CD14-positive monocyte (primary cell): ENCODE data around the gene STAM. TPM values are rescaled to one million over a fixed set of nuclear protein-coding genes. Genes with fewer than 3 reads are reported as not detected.

Experiments used
- DNase-seq, 3 donors: peaks; one replicate each; pipeline ENCODE4 v3.0.0-alpha.2; 2011 to 2022
- H2AFZ ChIP-seq: 2 replicates; pipeline ENCODE4 v1.6.0; 2012; ENCODE audit warnings: mild to moderate bottlenecking, low read depth, low read length, inconsistent platforms; ENCODE audit not compliant: insufficient read depth, poor library complexity, severe bottlenecking
- H3K27ac ChIP-seq, 2 donors: 1 replicate in 1 of 2; 2 replicates in 1 of 2; pipeline ENCODE4 v1.5.1; 2012 to 2013; ENCODE audit warnings: low read length in 2 of 2, control low read depth in 1 of 2, inconsistent platforms in 1 of 2, low read depth in 1 of 2, mild to moderate bottlenecking in 1 of 2
- H3K27me3 ChIP-seq, 2 donors: one replicate each; pipeline versions ENCODE4 v1.6.0 to v1.6.1; 2011 to 2013; ENCODE audit warnings: low read length in 2 of 2; ENCODE audit not compliant: control insufficient read depth in 2 of 2, insufficient read depth in 2 of 2
- H3K36me3 ChIP-seq, 2 donors: replicated peaks in 1 of 2; 1 replicate in 1 of 2; 2 replicates in 1 of 2; pipeline versions ENCODE4 v1.5.1 to v1.6.1; 2012 to 2013; ENCODE audit warnings: low read length in 2 of 2, control low read depth in 1 of 2, inconsistent platforms in 1 of 2, mild to moderate bottlenecking in 1 of 2; ENCODE audit not compliant: insufficient read depth in 2 of 2, control insufficient read depth in 1 of 2
- H3K4me1 ChIP-seq, 2 donors: 1 replicate in 1 of 2; 2 replicates in 1 of 2; pipeline versions ENCODE4 v1.5.1 to v1.6.1; 2012 to 2013; ENCODE audit warnings: low read length in 2 of 2, control low read depth in 1 of 2, inconsistent platforms in 1 of 2, mild to moderate bottlenecking in 1 of 2, moderate library complexity in 1 of 2; ENCODE audit not compliant: insufficient read depth in 2 of 2, control insufficient read depth in 1 of 2
- H3K4me2 ChIP-seq: replicated peaks from 2 replicates; pipeline ENCODE3; 2012; ENCODE audit warnings: low read length, moderate library complexity, mild to moderate bottlenecking; ENCODE audit not compliant: poor library complexity, severe bottlenecking; ENCODE audit errors: extremely low read depth
- H3K4me3 ChIP-seq, 3 experiments: fragments of 200-600 bp in 1 of 3; sonication (generic) in 1 of 3; replicated peaks in 1 of 3; 1 replicate in 2 of 3; 2 replicates in 1 of 3; pipeline ENCODE4 v1.5.1; 2011 to 2013; ENCODE audit warnings: low read length in 3 of 3, mild to moderate bottlenecking in 3 of 3, control low read depth in 2 of 3, low read depth in 2 of 3, inconsistent platforms in 1 of 3, moderate library complexity in 1 of 3
- H3K79me2 ChIP-seq: 2 replicates; pipeline ENCODE4 v1.6.0; 2012; ENCODE audit warnings: mild to moderate bottlenecking, control low read depth, inconsistent platforms, low read length, moderate library complexity; ENCODE audit not compliant: insufficient read depth
- H3K9ac ChIP-seq: 2 replicates; pipeline ENCODE4 v1.6.0; 2017; ENCODE audit warnings: low read length, mild to moderate bottlenecking; ENCODE audit not compliant: insufficient read depth, poor library complexity, severe bottlenecking
- H3K9me3 ChIP-seq, 2 donors: replicated peaks in 1 of 2; 1 replicate in 1 of 2; 2 replicates in 1 of 2; pipeline versions ENCODE4 v1.5.1 to v1.6.1; 2012 to 2013; ENCODE audit warnings: low read length in 2 of 2, control low read depth in 1 of 2; ENCODE audit not compliant: control insufficient read depth in 1 of 2, insufficient read depth in 1 of 2
- H4K20me1 ChIP-seq: 2 replicates; pipeline ENCODE4 v1.6.0; 2012; ENCODE audit warnings: mild to moderate bottlenecking, low read length, control low read depth, moderate library complexity; ENCODE audit not compliant: insufficient read depth
- H3K27ac Mint-ChIP-seq, 7 donors: one replicate each; pipeline ENCODE4 v1.8.0; 2020; ENCODE audit warnings: mild to moderate bottlenecking in 7 of 7, mixed read lengths in 7 of 7, moderate library complexity in 6 of 7, inconsistent platforms in 2 of 7
- H3K27me3 Mint-ChIP-seq, 3 donors: one replicate each; pipeline ENCODE4 v1.8.0; 2021 to 2022; ENCODE audit warnings: low read depth in 3 of 3, mild to moderate bottlenecking in 3 of 3, mixed read lengths in 3 of 3, moderate library complexity in 3 of 3, inconsistent platforms in 1 of 3
- H3K36me3 Mint-ChIP-seq, 2 donors: one replicate each; pipeline ENCODE4 v1.8.0; 2020; ENCODE audit warnings: mixed read lengths in 2 of 2, inconsistent platforms in 1 of 2, mild to moderate bottlenecking in 1 of 2
- H3K4me1 Mint-ChIP-seq: one replicate; pipeline ENCODE4 v1.8.0; 2020; ENCODE audit warnings: mild to moderate bottlenecking, mixed read lengths
- H3K4me3 Mint-ChIP-seq, 2 donors: one replicate each; pipeline ENCODE4 v1.8.0; 2020; ENCODE audit warnings: mild to moderate bottlenecking in 2 of 2, mixed read lengths in 2 of 2, moderate library complexity in 1 of 2
- H3K9me3 Mint-ChIP-seq, 7 donors: one replicate each; pipeline ENCODE4 v1.8.0; 2020 to 2022; ENCODE audit warnings: mixed read lengths in 7 of 7, mild to moderate bottlenecking in 6 of 7, moderate library complexity in 6 of 7, inconsistent platforms in 2 of 7
- CTCF ChIP-seq: fragments of 200-600 bp; IDR thresholded peaks from one replicate; pipeline ENCODE4 v1.8.0; 2022; ENCODE audit warnings: antibody characterized with exemption, mild to moderate bottlenecking
- WGBS: methylation state at CpG from one replicate; pipeline ENCODE4 v1.1.5; 2013; ENCODE audit warnings: missing lambda C conversion rate; ENCODE audit not compliant: insufficient coverage; 5-methylcytosine and 5-hydroxymethylcytosine counted together
- intact Hi-C, 2 donors: fragments of 100-400 bp; cut with micrococcal nuclease; formaldehyde crosslinking; loops; one replicate each; pipeline versions ENCODE4 v1.15.0 to v1.15.1; 2023
- polyA plus RNA-seq, 3 donors: library from polyadenylated mRNA; depleted of rRNA in 1 of 3; unstranded in 2 of 3; stranded (reverse) in 1 of 3; fragments of 300-500 nt in 2 of 3; fragments of >200 nt in 1 of 3; fragmentation: Illumina TruSeq in 2 of 3; gene quantifications; 1 replicate in 2 of 3; 2 replicates in 1 of 3; pipeline ENCODE4 v1.2.3, GENCODE V29; 2012 to 2021

STAM gene
- polyA plus RNA-seq, 3 donors = 5.5 to 16.4 (median 5.9) TPM

DNA sequence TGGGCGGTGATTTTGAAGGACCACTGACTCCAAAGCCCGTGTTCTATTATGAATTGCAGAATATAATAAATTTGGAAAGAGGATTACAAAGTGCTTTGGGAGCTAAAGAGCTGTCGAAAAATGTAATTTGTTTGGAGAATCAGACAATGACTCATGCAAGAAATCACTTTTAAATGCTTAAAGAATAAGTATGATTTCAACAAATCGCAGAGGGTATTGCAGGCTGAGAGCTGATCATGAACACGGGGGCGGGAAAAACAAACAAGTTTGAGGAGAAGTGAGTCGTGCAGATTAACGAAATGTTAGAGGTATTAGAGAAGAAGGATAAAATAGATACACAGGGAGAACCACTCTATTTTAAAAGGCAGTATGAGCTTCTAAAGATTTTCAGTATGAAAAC lies 21.9 kb upstream of the STAM start:
- Mint-ChIP-seq H3K4me1 (peaks cover 12% of the 10 kb centered on the region), H3K9me3 (peaks cover 0 to 9% (median 4%) of the 10 kb centered on the region in 7 donors), H3K27ac (no peak overlapping the region), H3K36me3 (no peaks in the 10 kb centered on the region), H3K4me3 (no peak overlapping the region), H3K27me3 (peaks cover 3 to 19% (median 19%) of the 10 kb centered on the region in 3 donors)
- Histone ChIP-seq H3K79me2 (no peaks in the 10 kb centered on the region), H3K27me3 (peaks cover 0 to 2% of the 10 kb centered on the region in 2 donors), H3K4me1 (peaks cover 8 to 11% of the 10 kb centered on the region in 2 donors), H3K9ac (no peak overlapping the region), H3K4me2 (no peak overlapping the region), H4K20me1 (no peaks in the 10 kb centered on the region), H3K9me3 (no peaks in the 10 kb centered on the region), H3K4me3 (no peak overlapping the region), H3K27ac (no peak overlapping the region), H2AFZ (no peak overlapping the region), H3K36me3 (no peaks in the 10 kb centered on the region)
- 93% methylated on average over 4 of the region's 8 CpGs for WGBS
- DNase-seq = no peak
- no peak for TF ChIP-seq CTCF
- intact Hi-C loops = no loop called here

- Mint-ChIP-seq H3K27ac (no peak overlapping the region), H3K9me3 (peaks cover 0 to 16% (median 4%) of the 10 kb centered on the region in 7 donors), H3K4me3 (no peak overlapping the region), H3K27me3 (peaks cover 0 to 8% (median 7%) of the 10 kb centered on the region in 3 donors), H3K36me3 (no peaks in the 10 kb centered on the region), H3K4me1 (no peaks in the 10 kb centered on the region)
- Histone ChIP-seq H3K9me3 (no peaks in the 10 kb centered on the region), H3K79me2 (no peaks in the 10 kb centered on the region), H2AFZ (no peak overlapping the region), H3K9ac (no peak overlapping the region), H3K4me3 (no peak overlapping the region), H3K36me3 (no peaks in the 10 kb centered on the region), H3K4me2 (no peak overlapping the region), H4K20me1 (no peaks in the 10 kb centered on the region), H3K27me3 (peaks cover 0 to 2% of the 10 kb centered on the region in 2 donors), H3K27ac (no peak overlapping the region), H3K4me1 (no peaks in the 10 kb centered on the region)
- DNase-seq = no peak
- WGBS = no CpG with 5 or more reads among the region's 3 CpGs
- TF ChIP-seq CTCF = no peak
- intact Hi-C loops = no loop called here
Measured at GRCh38 chr10:17624996-17625395, 19.0 kb upstream of the STAM start.
